Esophagus squamous epithelium (tissue), 5 donors: ENCODE data around the gene CCL5. TPM values are rescaled to one million over a fixed set of nuclear protein-coding genes. Genes with fewer than 3 reads are reported as not detected.

Source experiments
- DNase-seq: peaks from one replicate; lab custom pipeline; 2025; lab: John Stamatoyannopoulos, UW
- H3K27ac ChIP-seq, 4 donors: fragments of 200-600 bp; sonication (generic); one replicate each; pipeline ENCODE4 v1.5.1; 2016 to 2019; ENCODE audit warnings: mild to moderate bottlenecking in 1 of 4
- H3K27me3 ChIP-seq, 4 donors: fragments of 200-600 bp; sonication (generic); 1 replicate in 3 of 4; 2 replicates in 1 of 4; pipeline versions ENCODE4 v1.5.1 to v1.6.0; 2017 to 2021; ENCODE audit warnings: antibody characterized with exemption in 1 of 4
- H3K36me3 ChIP-seq, 3 donors: fragments of 200-600 bp; sonication (generic); one replicate each; pipeline ENCODE4 v1.5.1; 2016 to 2019
- H3K4me1 ChIP-seq, 3 donors: fragments of 200-600 bp; sonication (generic); one replicate each; pipeline ENCODE4 v1.5.1; 2017 to 2019
- H3K4me3 ChIP-seq, 4 donors: fragments of 200-600 bp; sonication (generic); 1 replicate in 3 of 4; 2 replicates in 1 of 4; pipeline ENCODE4 v1.5.1; 2016 to 2019; ENCODE audit warnings: mild to moderate bottlenecking in 2 of 4, moderate library complexity in 1 of 4
- H3K9me3 ChIP-seq, 3 donors: fragments of 200-600 bp; sonication (generic); one replicate each; pipeline ENCODE4 v1.5.1; 2016 to 2019
- CTCF ChIP-seq, 6 experiments: fragments of 450-650 bp in 4 of 6; fragments of 200-600 bp in 2 of 6; sonication (generic) in 2 of 6; IDR thresholded peaks; one replicate each; pipeline ENCODE4 v1.5.1; 2016 to 2019; ENCODE audit warnings: antibody characterized with exemption in 6 of 6, mild to moderate bottlenecking in 4 of 6, moderate library complexity in 4 of 6
- POLR2A ChIP-seq, 4 donors: fragments of 450-650 bp; IDR thresholded peaks; one replicate each; pipeline ENCODE4 v1.6.1; 2017; ENCODE audit warnings: antibody characterized with exemption in 4 of 4, mild to moderate bottlenecking in 4 of 4, moderate library complexity in 3 of 4
- WGBS, 2 donors: methylation state at CpG; one replicate each; pipeline ENCODE4 v1.1.5; 2018; 5-methylcytosine and 5-hydroxymethylcytosine counted together
- intact Hi-C: fragments of 100-400 bp; cut with DNase I; formaldehyde crosslinking; loops from one replicate; pipeline ENCODE4 v1.15.0; 2022
- total RNA-seq, 4 donors: library from RNA; depleted of rRNA; stranded (reverse); fragments of >200 nt; gene quantifications; one replicate each; pipeline ENCODE4 v1.1.0, GENCODE V29; 2016
- donor health status: DM: yes; HTN: yes; CAD: no.

CCL5 gene
- total RNA-seq, 4 donors from 2014 or later, result 1.5 to 25.2 (median 2.8) TPM

GRCh38 chr17:35906191-35906925 is 26.2 kb upstream of the CCL5 start:
- WGBS, 2 donors, result 85 to 94% methylated on average over 4 to 5 of the region's 5 CpGs
- TF ChIP-seq POLR2A (IDR thresholded peaks at IDR 0.05), result no peak
- no peak for TF ChIP-seq CTCF (IDR thresholded peaks at IDR 0.05)
- no peak for DNase-seq
- H3K27ac ChIP-seq, result no peak overlapping the region
- no peak overlapping the region for H3K4me3 ChIP-seq
- H3K4me1 ChIP-seq, result peaks cover 0 to 6% (median 0%) of the 10 kb centered on the region in 3 donors
- no peaks in the 10 kb centered on the region for H3K27me3 ChIP-seq
- intact Hi-C loops, result no loop called here
- no peaks in the 10 kb centered on the region for H3K9me3 ChIP-seq
- H3K36me3 ChIP-seq, result no peaks in the 10 kb centered on the region

- 83 to 89% methylated on average over 5 of the region's 5 CpGs for WGBS, 2 donors
- TF ChIP-seq POLR2A (IDR thresholded peaks at IDR 0.05) (no peak), CTCF (IDR thresholded peaks at IDR 0.05) (no peak)
- Histone ChIP-seq H3K9me3 (no peaks in the 10 kb centered on the region), H3K36me3 (no peaks in the 10 kb centered on the region), H3K4me3 (no peak overlapping the region), H3K27ac (no peak overlapping the region), H3K4me1 (peaks cover 0 to 19% (median 5%) of the 10 kb centered on the region in 3 donors), H3K27me3 (peaks cover 0 to 4% (median 0%) of the 10 kb centered on the region in 4 donors)
- intact Hi-C loops, result no loop called here
- DNase-seq, result no peak
These were observed 23.3 kb upstream of the CCL5 start for GRCh38 chr17:35903451-35903850.

- Histone ChIP-seq H3K27ac (no peak overlapping the region), H3K9me3 (no peaks in the 10 kb centered on the region), H3K4me1 (peaks cover 0 to 19% (median 5%) of the 10 kb centered on the region in 3 donors), H3K27me3 (peaks cover 0 to 4% (median 0%) of the 10 kb centered on the region in 4 donors), H3K36me3 (no peaks in the 10 kb centered on the region), H3K4me3 (no peak overlapping the region)
- intact Hi-C loops, result no loop called here
- DNase-seq, result no peak
- TF ChIP-seq CTCF (IDR thresholded peaks at IDR 0.05) (no peak), POLR2A (IDR thresholded peaks at IDR 0.05) (no peak)
- WGBS, 2 donors, result 84 to 86% methylated on average over 9 of the region's 9 CpGs
These were observed 21.5 kb upstream of the CCL5 start for GRCh38 chr17:35901631-35902175.

GRCh38 chr17:35900708-35901480 is 20.7 kb upstream of the CCL5 start:
- H3K27me3 ChIP-seq, result peaks cover 0 to 4% (median 0%) of the 10 kb centered on the region in 4 donors
- H3K4me1 ChIP-seq, result peaks cover 0 to 19% (median 5%) of the 10 kb centered on the region in 3 donors
- 28 to 34% methylated on average over 11 of the region's 11 CpGs for whole genome bisulfite sequencing, 2 donors
- intact Hi-C loops, result no loop called here
- H3K9me3 ChIP-seq, result no peaks in the 10 kb centered on the region
- no peaks in the 10 kb centered on the region for H3K36me3 ChIP-seq
- no peak for TF ChIP-seq CTCF (IDR thresholded peaks at IDR 0.05)
- TF ChIP-seq POLR2A (IDR thresholded peaks at IDR 0.05), result no peak
- peak overlapping the region in 1 of 4 donors; percentile 33 for H3K27ac ChIP-seq
- no peak overlapping the region for H3K4me3 ChIP-seq
- no peak for DNase-seq
